ENCODE data around the gene MPP2. TPM values are rescaled to one million over a fixed set of nuclear protein-coding genes. Genes with fewer than 3 reads are reported as not detected.
"Not testable (repeated sequence)": the region's sequence is repeated elsewhere in the genome, so short reads cannot be mapped to it uniquely, and the experiment has no call there.

The MPP2 gene
- total RNA-seq, 1 donor from 2014 or later: 5.5 TPM

DNA sequence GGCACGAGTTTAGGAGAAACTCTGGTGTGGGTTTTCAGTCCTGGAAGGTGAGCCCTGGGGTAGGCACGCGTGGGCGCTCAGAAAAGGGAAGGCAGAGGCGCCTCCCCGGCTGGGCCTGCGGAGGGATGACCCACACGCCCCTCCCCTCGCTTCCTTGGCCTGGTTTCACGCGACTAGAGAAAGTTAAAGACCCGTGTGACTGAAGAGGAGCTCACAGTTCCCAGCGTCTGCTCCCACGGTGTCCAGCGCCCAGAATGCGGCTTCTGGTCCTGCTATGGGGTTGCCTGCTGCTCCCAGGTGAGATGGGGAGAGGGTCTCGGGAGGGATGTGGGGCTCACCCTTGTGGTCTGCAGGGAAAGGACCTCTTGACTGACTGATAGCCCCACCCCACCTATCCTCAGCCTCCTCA, 60.4 kb downstream of the MPP2 start, which contains the start of gene CD300LG:
Gene CD300LG (plus strand): TSS at position 214 of the 409 bp plus-strand sequence. CDS start 41 bp downstream, at position 255.
- DNase-seq (ENCODE audit: low spot score): no peak

DNA sequence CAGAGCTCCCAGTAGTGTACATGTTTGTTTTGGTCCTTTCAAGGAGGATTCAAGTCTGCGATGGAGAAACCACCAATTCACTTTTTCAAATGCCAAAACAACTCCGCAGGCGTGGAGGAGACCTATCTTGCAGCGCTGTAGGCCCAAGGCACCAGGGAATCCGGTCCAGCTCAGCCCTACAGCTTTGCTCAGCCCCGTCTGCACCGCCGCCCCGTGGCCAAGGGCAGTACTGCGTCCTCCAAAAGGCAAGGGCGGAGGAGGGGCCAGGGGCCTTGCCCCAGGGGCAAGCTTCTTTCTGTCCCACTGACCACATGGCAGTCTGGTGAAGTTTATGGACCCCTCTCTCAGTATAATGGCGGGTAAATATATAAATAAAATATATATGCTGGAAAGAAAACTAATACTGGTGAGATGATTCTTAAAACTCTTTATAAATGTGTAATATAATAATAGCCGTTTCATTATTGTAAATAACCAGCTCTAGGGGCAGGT, 61.1 kb downstream of the MPP2 start:
- peak; percentile 77 for DNase-seq (ENCODE audit: low spot score)

DNA sequence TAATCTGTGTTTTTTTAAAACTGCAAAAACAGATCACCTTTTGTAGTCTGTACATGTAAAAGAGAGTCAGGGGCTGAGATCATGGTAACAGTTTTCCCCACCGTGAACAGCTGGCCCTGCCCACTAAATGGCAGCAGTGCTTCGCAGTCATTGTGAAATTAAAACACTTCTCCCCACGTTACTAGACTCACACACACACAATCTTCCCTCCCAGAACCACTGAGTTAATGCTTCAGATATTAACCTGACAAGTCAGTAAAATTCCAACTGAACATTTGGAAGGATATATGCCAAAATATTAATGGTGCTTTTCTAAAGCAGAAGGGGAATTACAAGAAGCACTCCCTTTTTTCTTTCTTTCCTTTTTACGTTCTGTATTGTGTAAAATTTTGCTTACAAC, 61.6 kb downstream of the MPP2 start:
- DNase-seq (ENCODE audit: low spot score): no peak

DNA sequence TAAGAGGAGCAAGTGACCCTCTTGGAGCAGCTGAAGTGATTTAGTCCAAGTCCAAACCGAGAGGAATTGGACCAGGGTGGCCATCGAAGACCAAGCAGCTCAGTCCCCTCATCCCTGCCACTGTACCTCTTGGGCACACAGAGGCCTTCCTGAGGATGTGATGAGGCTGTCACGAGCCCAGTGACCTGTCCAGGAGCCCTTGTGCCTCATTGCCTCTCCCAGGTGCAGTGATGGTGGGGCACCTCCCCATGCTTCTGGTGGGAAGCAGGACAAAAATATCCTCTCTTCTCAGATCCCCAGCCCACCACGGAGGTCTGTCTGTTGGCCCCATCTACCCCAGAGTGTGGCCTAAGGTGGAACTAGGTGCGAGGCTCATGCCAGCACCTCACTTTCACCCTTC, 63.1 kb downstream of the MPP2 start:
- DNase-seq (ENCODE audit: low spot score): no peak

DNA sequence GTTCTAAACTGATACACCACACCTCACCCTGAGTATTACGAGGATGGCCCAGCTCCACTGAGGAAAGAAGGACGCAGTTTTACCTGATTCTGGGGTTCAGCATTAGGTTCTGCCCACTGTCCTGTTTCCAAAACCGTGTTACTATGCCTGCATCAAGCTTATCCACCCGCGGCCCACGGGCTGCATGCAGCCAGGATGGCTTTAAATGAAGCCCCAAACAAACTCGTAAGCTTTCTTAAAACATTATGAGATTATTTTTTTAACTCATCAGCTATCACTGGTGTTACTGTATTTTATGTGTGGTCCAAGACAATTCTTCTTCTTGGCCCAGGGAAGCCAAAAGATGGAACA, 64.4 kb downstream of the MPP2 start:
- no peak for DNase-seq (ENCODE audit: low spot score)

DNA sequence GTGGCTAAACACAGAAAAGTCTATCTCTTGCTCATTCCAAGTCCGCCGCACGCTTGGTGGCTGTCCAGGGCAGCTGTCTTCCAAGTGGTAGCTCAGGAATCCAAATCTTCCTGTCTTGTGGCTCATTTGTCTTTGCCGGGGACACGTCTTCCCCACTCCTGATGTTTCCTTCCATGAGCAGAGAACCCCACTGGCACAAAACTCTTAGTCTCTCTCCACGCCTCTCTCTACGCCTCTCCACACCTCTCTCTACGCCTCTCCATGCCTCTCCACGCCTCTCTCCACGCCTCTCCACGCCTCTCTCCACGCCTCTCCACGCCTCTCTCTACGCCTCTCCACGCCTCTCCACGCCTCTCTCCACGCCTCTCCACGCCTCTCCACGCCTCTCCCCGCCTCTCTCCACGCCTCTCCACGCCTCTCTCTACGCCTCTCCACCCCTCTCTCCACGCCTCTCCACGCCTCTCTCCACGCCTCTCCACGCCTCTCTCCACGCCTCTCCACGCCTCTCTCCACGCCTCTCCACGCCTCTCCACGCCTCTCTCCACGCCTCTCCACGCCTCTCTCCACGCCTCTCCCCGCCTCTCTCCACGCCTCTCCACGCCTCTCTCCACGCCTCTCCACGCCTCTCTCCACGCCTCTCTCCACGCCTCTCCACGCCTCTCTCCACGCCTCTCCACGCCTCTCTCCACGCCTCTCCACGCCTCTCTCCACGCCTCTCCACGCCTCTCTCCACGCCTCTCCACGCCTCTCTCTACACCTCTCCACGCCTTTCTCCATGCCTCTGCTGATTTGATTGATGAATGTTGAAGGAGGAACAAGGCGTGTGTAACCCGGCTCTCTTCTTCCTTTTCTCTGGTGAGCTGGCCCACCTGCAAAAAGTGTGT, 65.0 kb downstream of the MPP2 start:
- not testable (repeated sequence) for DNase-seq (ENCODE audit: low spot score)

DNA sequence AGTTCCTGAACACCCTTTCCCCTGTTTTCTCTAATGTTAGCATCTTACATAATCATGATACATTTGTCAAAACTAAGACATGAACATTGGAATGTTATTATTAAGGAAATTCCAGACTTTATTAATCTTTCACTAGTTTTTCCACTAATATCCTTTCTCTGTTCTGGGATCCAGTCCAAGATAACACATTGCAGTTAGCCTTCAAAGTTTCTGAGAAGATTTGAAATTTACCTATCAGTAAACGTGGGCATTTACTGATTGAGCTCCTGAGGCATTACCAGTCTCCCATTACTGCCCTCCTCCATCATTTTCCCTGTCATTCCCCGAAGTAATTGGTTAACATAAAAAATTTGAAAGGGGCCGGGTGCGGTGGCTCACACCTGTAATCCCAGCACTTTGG, 66.1 kb downstream of the MPP2 start:
- no peak for DNase-seq (ENCODE audit: low spot score)

DNA sequence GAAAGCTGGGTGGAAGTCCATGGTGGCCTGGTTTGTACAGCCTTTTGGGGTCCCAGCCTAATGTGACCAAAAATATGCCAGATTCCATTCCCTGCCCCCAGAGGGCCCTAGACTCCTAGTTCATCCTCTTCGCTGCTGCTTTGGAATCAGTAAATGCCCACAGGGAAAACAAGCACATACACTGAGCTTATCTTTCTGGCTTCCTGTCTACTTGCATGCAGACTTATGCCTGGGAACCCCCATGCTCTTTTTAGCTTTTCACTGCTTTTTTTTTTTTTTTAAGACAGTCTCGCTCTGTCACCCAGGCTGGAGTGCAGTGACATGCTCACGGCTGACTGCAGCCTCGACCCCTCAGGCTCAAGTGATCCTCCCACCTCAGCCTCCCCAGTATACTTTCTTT, 66.5 kb downstream of the MPP2 start:
- DNase-seq (ENCODE audit: low spot score): peak; percentile 53

DNA sequence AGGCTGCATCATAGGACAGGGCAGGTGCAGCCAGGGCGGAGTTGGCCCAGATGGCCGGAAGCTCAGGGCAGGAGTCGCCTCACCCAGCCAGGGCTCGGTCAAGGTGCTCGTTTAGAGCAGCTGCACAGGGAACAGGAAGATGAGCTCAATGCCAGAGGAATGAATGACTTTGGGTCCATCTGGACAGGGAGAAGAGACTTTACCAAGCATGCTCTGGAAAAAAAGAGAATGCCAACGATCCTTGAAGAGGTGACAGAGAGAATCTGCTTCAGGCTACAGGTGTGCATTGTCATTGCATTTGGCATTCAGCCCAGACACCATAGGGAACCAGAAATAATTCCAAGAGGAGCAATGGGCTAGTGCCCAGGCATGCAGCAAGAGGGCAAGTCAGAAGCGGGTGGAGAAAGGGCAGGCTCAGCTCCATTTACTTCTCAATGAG, 67.6 kb downstream of the MPP2 start:
- no peak for DNase-seq (ENCODE audit: low spot score)

DNA sequence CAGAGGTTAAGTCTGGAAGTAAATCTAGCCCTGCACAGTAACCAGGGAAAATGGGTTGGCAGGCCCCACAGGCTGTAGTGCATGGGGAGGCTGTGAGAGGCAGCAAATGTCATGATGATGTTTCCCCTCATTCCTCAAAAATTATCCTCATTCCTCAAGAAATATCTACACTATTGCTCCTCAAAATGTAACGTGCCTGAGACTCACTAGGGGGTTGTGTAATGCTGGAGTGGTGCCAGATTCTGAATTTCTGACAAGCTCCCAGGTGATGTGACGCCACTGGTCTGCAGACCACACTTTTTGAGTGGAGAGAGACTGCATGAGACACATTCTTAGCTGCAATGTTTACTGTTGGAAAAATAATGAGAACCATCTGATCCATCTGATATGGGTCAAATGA, 73.2 kb downstream of the MPP2 start:
- DNase-seq (ENCODE audit: low spot score): no peak

DNA sequence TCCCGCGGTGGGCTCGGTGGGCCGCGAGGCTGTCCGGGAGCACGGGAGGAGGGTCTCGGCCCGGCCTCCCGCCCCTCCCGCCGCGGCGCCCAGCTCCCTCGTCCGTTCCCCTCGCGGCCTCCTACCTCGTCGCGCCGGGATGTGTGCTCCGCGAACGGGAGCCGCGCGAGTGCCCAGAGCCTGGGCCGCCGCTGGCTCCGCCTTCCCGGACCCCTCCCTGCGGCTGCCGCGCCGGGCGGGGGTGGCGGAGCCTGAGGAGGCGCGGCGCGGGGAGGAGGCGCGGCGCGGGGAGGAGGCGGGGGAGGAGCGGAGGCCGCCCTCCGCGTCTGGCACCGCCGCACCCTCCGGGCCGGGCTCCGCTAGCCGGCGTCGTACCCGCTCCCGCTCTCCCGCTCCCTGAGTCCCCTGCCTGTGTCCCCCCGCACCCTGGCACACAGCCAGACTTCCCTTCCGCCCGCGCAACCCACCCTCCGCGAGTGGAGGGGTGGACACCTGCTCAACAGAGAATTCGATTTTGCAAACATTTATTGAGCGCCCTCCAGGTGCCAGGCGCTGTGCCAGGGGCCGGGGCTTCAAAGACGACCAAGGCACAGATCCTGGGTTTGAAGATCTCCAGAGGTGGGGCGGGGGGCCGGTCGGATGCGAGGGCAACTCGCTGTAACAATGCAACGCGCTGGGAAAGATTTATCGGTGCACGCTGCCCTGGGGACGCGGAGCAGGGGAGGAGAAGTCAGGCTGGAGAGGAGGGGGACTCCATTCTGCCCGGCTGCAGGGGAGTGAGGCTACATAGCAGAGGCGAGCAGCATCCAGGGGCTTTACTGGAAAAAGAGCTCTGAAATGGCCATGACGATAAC, 74.1 kb downstream of the MPP2 start, which contains the start of gene MPP3:
Gene MPP3 (minus strand): TSS at position 171 of the 854 bp plus-strand sequence. CDS start 1,240 bp downstream, outside the sequence.
- peak; percentile 81 for DNase-seq (ENCODE audit: low spot score)

DNA sequence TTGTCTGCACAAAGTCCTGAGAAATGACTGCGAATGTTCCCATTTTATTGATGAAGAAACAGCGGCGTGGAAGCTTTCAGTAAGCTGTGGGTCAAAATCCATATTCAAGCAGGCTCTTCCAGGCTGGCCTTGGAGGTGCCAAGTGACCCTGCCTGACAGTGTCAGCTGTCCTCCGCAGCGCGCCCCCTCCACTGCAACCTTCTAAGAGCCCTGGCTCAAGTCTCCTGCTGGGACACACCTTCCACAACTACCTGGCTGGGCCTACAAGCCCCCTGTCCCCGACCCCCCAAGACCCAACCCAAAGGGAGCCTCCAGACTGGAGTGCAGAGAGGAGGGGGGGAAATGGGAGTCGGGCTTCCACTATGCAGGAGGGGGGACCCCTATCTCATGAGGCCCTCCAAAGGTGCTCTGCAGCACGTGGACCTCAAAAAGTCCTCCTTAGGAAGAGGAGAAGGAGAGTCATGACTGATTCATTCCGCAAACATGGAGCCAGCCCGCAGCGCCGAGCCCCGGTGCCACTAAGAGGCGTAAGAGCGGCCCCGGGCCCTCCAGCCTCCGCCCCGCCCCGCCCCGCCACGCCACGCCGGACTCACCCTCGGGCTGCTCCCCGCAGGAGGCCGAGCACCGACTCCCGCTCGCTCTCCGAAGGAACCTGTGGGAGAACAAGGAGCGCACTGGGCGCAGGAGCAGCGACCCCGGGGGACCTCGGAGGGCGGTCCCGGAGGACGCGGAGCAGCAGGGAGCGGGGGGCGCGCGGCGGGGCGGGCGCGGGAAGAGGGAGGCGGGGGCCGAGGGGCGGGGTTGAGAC, 75.0 kb downstream of the MPP2 start:
- peak; percentile 50 for DNase-seq (ENCODE audit: low spot score)

DNA sequence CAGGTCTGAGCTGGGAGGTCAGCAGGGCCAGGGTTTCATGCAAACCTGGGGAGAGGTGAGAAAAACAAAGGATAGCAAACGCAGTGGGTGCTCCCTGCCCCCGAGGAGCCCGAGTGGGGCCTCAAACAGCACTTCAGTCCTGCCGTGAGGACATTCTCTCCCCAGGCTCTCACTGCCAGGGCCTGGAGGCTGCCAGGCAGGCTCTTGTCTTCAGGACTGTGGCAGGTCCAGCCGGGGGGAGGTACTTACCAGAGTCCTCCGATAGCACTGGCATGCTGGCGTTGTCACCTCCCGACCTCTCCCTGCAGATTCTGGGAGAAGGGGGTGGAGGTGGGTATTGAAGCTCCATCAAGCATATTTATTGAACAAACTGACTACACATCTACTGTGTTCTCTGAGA, 75.7 kb downstream of the MPP2 start:
- no peak for DNase-seq (ENCODE audit: low spot score)

DNA sequence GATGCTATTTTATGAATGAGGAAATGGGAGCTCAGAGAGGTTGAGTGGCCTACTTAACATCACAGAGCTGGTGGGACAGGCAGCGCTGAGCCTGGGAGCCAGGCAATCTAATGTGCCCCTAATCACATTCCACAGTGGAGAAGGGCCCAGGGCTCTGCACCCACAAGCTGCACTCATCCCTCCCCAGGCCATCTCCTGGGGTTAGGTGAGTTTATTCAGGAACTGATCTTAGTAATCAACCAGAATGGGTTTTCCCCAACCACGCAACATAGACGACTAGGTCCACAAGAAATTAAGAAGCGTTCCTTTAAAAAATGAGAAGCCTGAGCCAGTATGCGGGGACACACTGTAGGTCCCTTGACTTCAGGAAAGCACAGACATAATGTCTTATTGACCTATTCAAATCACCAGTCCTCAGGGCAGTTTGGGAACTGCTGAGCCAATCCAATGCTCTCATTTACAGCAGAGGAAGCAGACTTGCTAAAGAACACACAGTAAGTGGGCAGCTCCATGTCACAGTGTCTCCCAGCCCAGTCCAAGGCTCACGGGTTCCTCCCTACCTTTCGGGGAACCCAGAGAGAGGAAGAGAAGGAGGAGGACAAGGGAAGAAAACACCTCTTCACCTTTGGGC, 76.7 kb downstream of the MPP2 start:
- DNase-seq (ENCODE audit: low spot score): no peak

DNA sequence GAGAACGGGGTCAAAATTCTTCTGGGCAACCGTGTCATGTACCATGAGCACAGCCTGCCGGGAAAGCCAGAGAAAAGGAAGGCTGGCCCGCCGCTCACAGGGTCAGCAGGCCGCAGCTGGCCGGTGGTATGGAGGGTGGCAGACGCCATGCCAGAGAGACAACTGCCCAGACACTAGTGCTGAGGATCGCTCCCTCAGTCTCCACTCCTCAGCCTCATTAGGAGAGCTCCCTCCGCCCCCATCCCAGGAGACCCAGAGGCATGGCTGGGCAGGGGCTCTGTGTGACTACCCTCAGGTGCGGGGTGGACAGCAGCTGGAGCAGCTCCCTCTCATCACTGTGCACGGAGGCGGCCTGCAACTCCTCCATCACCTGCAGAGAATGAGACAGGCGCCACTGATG, 77.6 kb downstream of the MPP2 start:
- no peak for DNase-seq (ENCODE audit: low spot score)

DNA sequence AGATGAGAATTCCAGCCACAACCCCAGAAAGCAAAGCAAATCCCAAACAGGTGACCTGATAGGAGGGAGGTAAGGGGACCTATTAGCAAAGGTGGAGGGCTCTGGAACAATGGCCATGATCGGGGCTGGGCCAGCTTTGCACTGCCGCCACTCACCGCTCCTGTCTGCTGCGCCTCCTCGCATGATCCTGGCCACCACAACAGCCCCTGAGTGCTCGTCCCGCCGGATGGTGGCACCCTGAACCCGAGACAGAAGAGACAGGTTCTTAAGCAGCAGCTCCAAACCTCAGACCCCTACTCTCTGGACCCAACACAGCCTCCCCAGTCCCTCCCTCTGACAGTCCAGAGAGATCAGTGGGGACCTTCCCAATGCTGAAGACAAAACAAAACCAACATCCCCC, 79.7 kb downstream of the MPP2 start:
- no peak for DNase-seq (ENCODE audit: low spot score)

DNA sequence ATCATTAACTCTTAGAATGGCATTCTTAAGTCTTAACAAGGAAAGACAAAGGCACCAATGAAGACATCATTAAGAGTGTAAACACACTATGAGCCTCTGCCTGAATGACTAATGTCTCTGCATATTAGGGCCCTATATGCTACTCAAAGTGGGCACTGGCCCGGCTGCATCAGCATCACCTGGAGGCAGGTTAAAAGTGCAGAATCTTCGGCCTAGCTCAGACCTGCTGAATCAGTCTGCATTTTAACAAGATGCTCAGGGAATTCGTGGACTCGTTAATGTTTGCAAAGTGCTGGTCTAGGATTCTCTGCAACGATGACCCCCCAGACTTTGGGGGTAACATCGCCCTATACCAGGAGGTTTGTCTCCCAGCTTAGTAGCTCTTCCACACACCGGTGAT, 81.1 kb downstream of the MPP2 start:
- DNase-seq (ENCODE audit: low spot score): no peak

DNA sequence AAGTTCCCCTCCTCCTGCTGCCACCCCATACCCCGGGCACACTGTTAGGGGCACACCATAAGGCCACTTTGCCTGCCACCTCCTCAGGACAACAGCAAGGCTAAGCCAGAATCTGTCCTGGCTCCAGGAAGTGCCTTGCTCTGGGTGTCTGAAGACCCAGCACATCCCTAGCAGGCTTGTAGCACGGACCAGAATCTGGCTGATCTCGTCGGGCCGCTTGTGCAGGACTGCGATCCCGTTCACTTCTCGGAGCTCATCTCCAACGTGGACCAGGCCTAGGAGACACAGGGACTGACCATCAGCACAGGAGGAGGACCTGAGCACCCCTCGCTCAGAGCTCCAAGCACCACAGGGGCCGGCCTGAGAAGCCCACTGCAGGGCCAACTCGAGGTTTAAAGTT, 81.8 kb downstream of the MPP2 start:
- no peak for DNase-seq (ENCODE audit: low spot score)

Data from umbilical cord (tissue), 2 donors.